Esophagus (tissue), 2 donors: ENCODE results near the gene KLF4. TPM values are rescaled to one million over a fixed set of nuclear protein-coding genes. Genes with fewer than 3 reads are reported as not detected.
A peak's percentile ranks its signal among the peaks of the same experiment; 100 is the strongest.

ENCODE experiments used
- H3K27ac ChIP-seq, 2 donors: one replicate each; pipeline ENCODE4 v1.5.1; 2013; ENCODE audit warnings: low read depth in 2 of 2, mild to moderate bottlenecking in 2 of 2, inconsistent platforms in 1 of 2, low read length in 1 of 2, moderate library complexity in 1 of 2
- H3K27me3 ChIP-seq, 2 donors: one replicate each; pipeline ENCODE4 v1.6.1; 2013; ENCODE audit warnings: low read length in 2 of 2, control low read depth in 1 of 2, mild to moderate bottlenecking in 1 of 2; ENCODE audit not compliant: insufficient read depth in 2 of 2, control insufficient read depth in 1 of 2
- H3K36me3 ChIP-seq, 2 donors: one replicate each; pipeline ENCODE4 v1.6.1; 2013; ENCODE audit warnings: low read length in 1 of 2; ENCODE audit not compliant: control insufficient read depth in 2 of 2, insufficient read depth in 2 of 2
- H3K4me1 ChIP-seq, 2 donors: one replicate each; pipeline ENCODE4 v1.6.1; 2013; ENCODE audit warnings: low read length in 1 of 2; ENCODE audit not compliant: control insufficient read depth in 2 of 2, insufficient read depth in 2 of 2
- H3K4me3 ChIP-seq, 2 donors: one replicate each; pipeline ENCODE4 v1.5.1; 2013; ENCODE audit warnings: low read length in 2 of 2, mild to moderate bottlenecking in 2 of 2, low read depth in 1 of 2, moderate library complexity in 1 of 2
- H3K9me3 ChIP-seq, 2 donors: one replicate each; pipeline ENCODE4 v1.6.1; 2013; ENCODE audit warnings: mild to moderate bottlenecking in 2 of 2, low read depth in 1 of 2, low read length in 1 of 2, moderate library complexity in 1 of 2; ENCODE audit not compliant: control insufficient read depth in 2 of 2, insufficient read depth in 1 of 2
- WGBS, 2 donors: extraction: QIAGEN DNeasy Blood & Tissue Kit; methylation state at CpG; one replicate each; pipeline ENCODE4 v1.1.7; 2013; 5-methylcytosine and 5-hydroxymethylcytosine counted together
- polyA plus RNA-seq, 2 donors: library from polyadenylated mRNA; stranded (reverse); fragments of 200-250 nt; gene quantifications; one replicate each; pipeline ENCODE4 v1.2.3, GENCODE V29; 2013
- donor health status: healthy with polysubstance abuse.
- donor health status: Bipolar disorder and iron deficiency.

Gene KLF4
- polyA plus RNA-seq, 2 donors = 49.8 to 107 TPM

DNA sequence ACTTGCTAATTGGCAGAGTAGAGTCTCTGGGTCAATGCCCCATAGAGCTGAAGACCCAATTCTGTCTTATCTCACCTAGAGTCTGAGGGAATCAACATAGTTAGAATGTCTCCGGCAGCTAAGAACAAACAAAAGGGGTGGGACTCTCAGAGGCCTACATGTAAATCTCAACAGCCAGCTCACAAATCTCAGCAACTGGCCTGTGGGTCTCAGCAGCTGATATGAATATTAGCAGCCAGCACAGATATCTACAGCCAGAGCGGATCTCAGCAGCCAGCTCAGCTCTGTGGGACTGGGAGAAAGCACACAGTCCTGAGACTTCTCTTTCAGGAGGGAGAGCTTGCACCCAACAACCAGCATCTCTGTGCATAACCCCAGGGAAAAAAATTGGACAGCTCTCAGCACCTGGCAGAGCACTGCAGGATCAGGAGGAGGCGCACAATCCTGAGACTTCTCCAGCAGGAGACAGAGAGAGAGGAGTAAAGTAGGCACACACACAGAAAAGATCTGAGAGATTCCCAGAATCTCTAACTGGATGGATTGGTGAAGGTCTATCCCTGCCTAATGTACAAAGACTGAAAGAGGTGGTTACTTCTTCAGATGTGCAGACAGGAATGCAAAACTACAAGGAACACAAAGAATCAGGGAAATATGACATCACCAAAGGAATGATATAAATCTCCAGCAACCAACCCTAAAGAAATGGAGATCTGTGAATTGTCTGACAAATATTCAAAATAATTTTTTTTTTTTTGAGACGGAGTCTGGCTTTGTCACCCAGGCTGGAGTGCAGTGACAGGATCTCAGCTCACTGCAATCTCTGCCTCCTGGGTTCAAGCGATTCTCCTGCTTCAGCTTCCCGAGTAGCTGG is 29.2 kb downstream of the KLF4 start:
- no peaks in the 10 kb centered on the region for H3K27me3 ChIP-seq
- H3K27ac ChIP-seq = no peak overlapping the region
- 85 to 91% methylated on average over 6 of the region's 6 CpGs for WGBS, 2 donors

DNA sequence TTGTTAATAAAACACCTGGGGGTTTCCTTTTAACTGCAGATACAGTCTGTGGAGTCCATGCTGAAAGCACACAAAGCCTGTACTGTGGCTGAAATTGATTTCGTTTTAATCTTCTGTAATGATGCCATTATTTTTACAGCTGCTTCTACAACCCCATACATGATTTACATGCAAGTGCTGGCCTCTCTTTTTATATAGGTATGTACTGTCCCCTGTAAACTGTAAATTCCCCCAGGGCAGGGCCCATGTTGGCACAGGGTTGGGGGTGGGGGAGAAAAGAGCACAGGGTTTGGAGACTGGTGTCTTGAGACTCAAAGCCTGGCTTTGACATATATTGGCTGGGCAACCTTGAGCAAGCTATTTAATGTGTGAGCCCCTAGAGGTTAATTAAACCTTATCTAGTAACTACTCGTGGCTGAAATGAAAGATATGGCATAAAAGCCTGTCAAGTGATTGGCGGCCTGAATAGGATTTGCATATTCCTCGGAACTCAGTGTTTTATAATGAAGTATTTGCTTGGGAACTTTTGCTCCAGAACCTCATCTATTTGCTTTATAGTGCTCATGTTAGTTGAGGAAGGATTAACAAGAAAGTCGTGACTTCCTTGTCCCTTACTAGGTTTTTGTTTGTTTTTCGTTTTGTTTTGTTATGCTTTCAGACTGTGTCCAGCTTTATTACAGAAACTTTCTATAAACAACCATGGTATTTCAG is 34.0 kb downstream of the KLF4 start:
- Histone ChIP-seq H3K9me3 (no peaks in the 10 kb centered on the region), H3K27ac (no peak overlapping the region), H3K4me3 (no peak overlapping the region), H3K27me3 (no peaks in the 10 kb centered on the region), H3K36me3 (no peaks in the 10 kb centered on the region), H3K4me1 (no peaks in the 10 kb centered on the region)
- 51 to 64% methylated on average over 6 of the region's 6 CpGs for WGBS, 2 donors

More for the DNA sequence above, 29.2 kb downstream of the KLF4 start:
- H3K36me3 ChIP-seq = no peaks in the 10 kb centered on the region
- no peak overlapping the region for H3K4me3 ChIP-seq
- H3K4me1 ChIP-seq = peaks cover 0 to 3% of the 10 kb centered on the region in 2 donors
- no peaks in the 10 kb centered on the region for H3K9me3 ChIP-seq

DNA sequence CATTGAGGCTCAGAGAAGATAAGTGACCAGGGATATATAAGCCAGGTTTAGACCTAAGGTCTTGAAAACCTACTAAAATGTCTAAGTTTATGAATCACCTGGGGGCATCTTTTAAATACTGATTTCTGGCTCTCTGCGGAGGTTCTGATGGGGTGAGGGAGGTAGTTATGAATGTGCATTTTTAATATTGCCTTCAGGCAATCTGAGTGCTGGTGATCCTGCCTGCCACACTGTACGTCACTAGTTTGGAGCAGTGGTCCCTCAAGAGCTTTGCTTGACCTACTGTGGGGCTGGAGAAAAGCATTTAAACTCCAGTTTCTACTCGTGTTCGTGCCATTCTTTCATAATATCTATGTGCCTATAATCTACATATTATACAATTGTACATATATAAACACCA is 36.1 kb downstream of the KLF4 start:
- no peaks in the 10 kb centered on the region for H3K4me1 ChIP-seq
- H3K4me3 ChIP-seq = no peak overlapping the region
- 84 to 86% methylated on average over 4 of the region's 4 CpGs for WGBS, 2 donors
- no peaks in the 10 kb centered on the region for H3K36me3 ChIP-seq
- no peaks in the 10 kb centered on the region for H3K27me3 ChIP-seq
- H3K9me3 ChIP-seq = no peaks in the 10 kb centered on the region
- H3K27ac ChIP-seq = no peak overlapping the region

DNA sequence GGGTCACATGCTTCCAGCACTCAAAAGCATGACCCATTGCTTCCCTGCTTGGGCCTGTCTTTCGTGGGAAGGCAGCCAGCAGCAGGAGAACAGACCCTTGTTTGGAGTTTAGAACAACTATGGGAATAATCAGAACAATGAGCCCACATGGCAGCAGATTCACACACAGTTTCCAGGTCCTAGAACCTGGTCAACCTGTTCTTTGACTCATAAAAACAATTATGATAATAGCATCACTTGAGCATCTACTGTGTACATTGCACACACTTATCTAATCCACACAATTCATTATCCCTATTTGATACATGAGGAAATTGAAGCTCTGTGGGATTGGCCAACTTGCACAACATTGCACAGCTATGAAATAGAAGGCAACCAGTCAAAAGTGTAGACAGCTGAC is 41.7 kb downstream of the KLF4 start:
- Histone ChIP-seq H3K27ac (no peak overlapping the region), H3K27me3 (no peaks in the 10 kb centered on the region), H3K4me3 (no peak overlapping the region), H3K4me1 (peaks cover 0 to 4% of the 10 kb centered on the region in 2 donors), H3K9me3 (no peaks in the 10 kb centered on the region), H3K36me3 (no peaks in the 10 kb centered on the region)
- 47 to 65% methylated on average over 1 of the region's 1 CpG for WGBS, 2 donors

DNA sequence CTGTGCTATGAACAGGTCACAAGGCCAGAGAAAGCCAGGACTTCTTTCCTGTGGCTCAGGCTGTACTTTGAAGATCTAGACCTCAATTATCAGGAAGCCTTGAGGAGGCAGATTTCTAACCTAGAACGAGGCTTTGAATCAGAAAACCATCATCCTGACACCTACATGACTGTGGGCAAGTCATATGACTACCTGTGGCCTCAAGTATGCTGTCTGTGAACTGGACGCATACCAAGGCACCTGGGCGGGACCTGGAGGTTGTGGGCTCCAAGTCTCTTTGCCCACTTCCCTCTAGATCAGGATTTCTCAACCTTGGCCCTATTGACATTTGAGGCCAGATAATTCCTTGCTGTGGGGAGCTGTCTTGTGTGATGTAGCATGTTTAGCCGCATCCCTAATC is 42.5 kb downstream of the KLF4 start:
- no peak overlapping the region for H3K27ac ChIP-seq
- H3K9me3 ChIP-seq = no peaks in the 10 kb centered on the region
- peaks cover 0 to 4% of the 10 kb centered on the region in 2 donors for H3K4me1 ChIP-seq
- no peaks in the 10 kb centered on the region for H3K36me3 ChIP-seq
- H3K4me3 ChIP-seq = no peak overlapping the region
- no peaks in the 10 kb centered on the region for H3K27me3 ChIP-seq
- WGBS, 2 donors = 89 to 90% methylated on average over 4 of the region's 4 CpGs

DNA sequence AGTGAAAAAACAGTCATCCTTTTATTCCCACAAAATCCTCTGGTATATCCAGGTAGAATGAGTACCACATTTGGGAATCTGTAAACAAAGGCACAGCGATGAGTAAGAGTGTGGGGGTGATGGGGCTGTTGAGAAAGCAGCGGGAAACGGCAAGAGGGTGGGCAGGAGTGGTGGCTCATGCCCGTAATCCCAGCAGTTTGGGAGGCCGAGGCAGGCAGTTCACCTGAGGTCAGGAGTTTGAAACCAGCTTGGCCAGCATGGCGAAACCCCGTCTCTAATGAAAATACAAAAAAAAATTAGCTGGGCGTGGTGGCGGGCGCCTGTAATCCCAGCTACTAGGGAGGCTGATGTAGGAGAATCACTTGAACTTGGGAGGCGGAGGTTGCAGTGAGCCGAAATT is 43.1 kb downstream of the KLF4 start:
- WGBS, 2 donors = 91 to 94% methylated on average over 12 of the region's 12 CpGs
- Histone ChIP-seq H3K4me1 (peaks cover 0 to 4% of the 10 kb centered on the region in 2 donors), H3K36me3 (no peaks in the 10 kb centered on the region), H3K4me3 (no peak overlapping the region), H3K27ac (no peak overlapping the region), H3K9me3 (no peaks in the 10 kb centered on the region), H3K27me3 (no peaks in the 10 kb centered on the region)

DNA sequence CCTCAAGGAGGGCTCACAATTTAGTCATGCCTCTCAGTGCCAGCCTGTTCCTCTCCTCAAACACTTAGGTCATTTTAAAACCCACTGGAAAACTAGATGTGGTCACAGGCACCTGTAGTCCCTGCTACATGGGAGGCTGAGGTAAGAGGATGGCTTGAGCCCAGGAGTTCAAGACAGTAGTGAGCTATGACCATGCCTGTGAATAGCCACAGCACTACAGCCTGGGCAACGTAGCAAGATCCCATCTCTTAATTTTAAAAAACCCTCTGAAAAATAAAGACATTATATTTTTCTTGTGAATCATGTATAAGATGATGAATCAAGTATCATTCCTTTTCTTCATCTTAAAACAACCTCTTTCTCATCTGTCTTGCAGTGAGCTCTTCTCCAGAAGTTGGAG is 45.8 kb downstream of the KLF4 start:
- no peaks in the 10 kb centered on the region for H3K27me3 ChIP-seq
- 86 to 90% methylated on average over 1 of the region's 1 CpG for WGBS, 2 donors
- H3K9me3 ChIP-seq = no peaks in the 10 kb centered on the region
- H3K36me3 ChIP-seq = no peaks in the 10 kb centered on the region
- peaks cover 0 to 7% of the 10 kb centered on the region in 2 donors for H3K4me1 ChIP-seq
- H3K4me3 ChIP-seq = no peak overlapping the region
- H3K27ac ChIP-seq = peak overlapping the region in 1 of 2 donors; percentile 89

DNA sequence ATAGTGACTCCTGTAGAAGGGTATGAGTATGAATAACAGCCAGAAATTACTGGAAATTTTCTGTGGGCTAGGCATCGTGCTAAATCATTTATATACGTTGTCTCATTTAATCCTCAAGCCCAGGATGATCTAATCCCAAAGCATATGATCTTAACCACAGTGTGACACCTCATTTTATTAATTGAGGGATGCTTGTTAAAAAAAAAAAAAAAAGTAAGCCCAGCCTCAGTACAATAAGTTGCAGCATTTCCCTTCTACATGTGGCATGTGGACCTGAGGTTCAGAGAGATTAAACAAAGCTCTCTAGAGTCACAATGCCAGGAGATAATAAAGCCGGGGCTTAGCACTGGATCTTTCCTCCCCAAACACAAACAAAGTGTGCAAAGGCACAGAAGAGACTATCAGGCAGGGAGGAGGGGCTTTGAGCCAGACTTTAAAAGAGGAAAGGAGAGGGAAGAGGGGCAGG is 49.5 kb downstream of the KLF4 start:
- Histone ChIP-seq H3K4me1 (peaks cover 0 to 3% of the 10 kb centered on the region in 2 donors), H3K4me3 (no peak overlapping the region), H3K27ac (no peak overlapping the region), H3K27me3 (no peaks in the 10 kb centered on the region), H3K9me3 (no peaks in the 10 kb centered on the region), H3K36me3 (no peaks in the 10 kb centered on the region)
- 24 to 42% methylated on average over 3 of the region's 3 CpGs for WGBS, 2 donors

DNA sequence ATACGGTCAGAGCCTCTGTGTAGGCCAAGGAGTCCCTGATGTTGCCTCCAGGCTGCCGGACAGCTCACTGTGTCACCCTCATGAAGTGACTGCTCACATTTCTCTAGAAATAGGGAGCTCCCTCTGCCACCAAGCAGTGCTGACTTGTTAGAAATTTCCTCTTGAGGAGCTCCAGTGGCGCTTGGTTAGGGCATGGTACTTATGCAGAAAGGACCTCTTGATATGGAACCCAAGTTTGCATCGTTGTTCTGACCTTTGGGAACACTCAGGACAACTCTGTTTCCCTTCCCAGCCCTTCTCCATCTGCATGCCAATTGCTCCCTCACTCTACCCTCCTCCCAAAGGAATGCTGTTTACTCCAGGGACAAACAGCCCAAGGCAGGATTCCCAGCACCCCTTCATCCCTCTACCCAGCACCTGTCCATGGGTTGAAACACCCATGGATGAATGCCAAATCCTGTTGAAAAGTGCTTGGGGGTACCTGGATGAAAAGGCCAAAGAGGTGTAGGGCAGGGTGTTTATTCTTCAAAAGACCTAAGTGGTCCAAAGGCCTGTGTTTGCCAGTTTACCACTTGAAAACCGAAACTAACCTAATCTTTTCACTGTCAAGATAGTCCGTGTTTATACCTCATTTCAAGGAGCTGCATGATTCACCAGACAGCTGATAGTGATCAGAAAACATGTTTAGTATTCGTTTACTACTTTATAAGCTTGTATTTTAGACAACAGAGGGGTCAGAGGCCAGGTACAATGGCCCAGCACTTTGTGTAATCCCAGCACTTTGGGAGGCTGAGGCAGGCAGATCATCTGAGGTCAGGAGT is 51.1 kb downstream of the KLF4 start:
- Histone ChIP-seq H3K27me3 (no peaks in the 10 kb centered on the region), H3K27ac (no peak overlapping the region), H3K9me3 (no peaks in the 10 kb centered on the region), H3K36me3 (no peaks in the 10 kb centered on the region), H3K4me1 (peaks cover 0 to 3% of the 10 kb centered on the region in 2 donors), H3K4me3 (no peak overlapping the region)
- WGBS, 2 donors = 54 to 70% methylated on average over 7 of the region's 7 CpGs
